K562 (cell line): ENCODE data around the gene BRCC3. TPM values are rescaled to one million over a fixed set of nuclear protein-coding genes. Genes with fewer than 3 reads are reported as not detected.
A peak's percentile ranks its signal among the peaks of the same experiment; 100 is the strongest.

Experiments used
- ATAC-seq: fragments of 200-7000 bp; cut with Tn5 transposase; 3 replicates; pipeline ENCODE4 v1.9.1; 2020; ENCODE audit warnings: moderate library complexity
- Bru-seq: library from RNA; stranded (reverse); fragments of 400-500 nt; gene quantifications from one replicate; lab custom pipeline; 2021; lab: Mats Ljungman, UMichigan
- BruChase-seq, 2 experiments: library from RNA; stranded (reverse); fragments of 400-500 nt; gene quantifications; one replicate each; lab custom pipeline; 2021; lab: Mats Ljungman, UMichigan
- BruUV-seq: library from RNA; stranded (reverse); fragments of 400-500 nt; replicated peaks from 2 replicates; lab custom pipeline; 2021; lab: Mats Ljungman, UMichigan
- CTCF ChIA-PET: fragments of 300-600 bp; formaldehyde crosslinking; extraction: SDS; loops from one replicate; lab custom pipeline; 2021; ENCODE audit warnings: low intra/inter-chr PET ratio; lab: Yijun Ruan, JAX
- POLR2A ChIA-PET: fragments of 300-600, 350-650 bp; sonication (Branson Sonifier 250); formaldehyde crosslinking; extraction: SDS; loops from one replicate; lab custom pipeline; 2021; ENCODE audit warnings: antibody characterized with exemption, inconsistent platforms; lab: Yijun Ruan, JAX
- DNase-seq, 4 experiments: peaks; one replicate each; pipeline versions ENCODE4 v3.0.0 to v3.0.0-alpha.2; 2011 to 2018; ENCODE audit warnings: low spot score in 3 of 4, mixed read lengths in 3 of 4; ENCODE audit errors: extremely low read depth in 1 of 4
- FAIRE-seq: peaks from 2 replicates; lab custom pipeline; 2011; peaks lifted over from hg19 to GRCh38; lab: Jason Lieb, UNC
- H2AFZ ChIP-seq: 2 replicates; pipeline ENCODE4 v1.6.0; 2011; ENCODE audit warnings: low read depth, low read length, control low read depth, inconsistent platforms
- H3K27ac ChIP-seq: fragments of 200-600 bp; 3 replicates; pipeline ENCODE4 v1.8.0; 2011; ENCODE audit warnings: low read depth, mild to moderate bottlenecking, control low read depth, inconsistent platforms, low read length, moderate library complexity, mixed read lengths; ENCODE audit errors: extremely low read depth
- H3K27me3 ChIP-seq, 2 experiments: fragments of 300-600 bp in 1 of 2; 2 replicates in 1 of 2; 3 replicates in 1 of 2; pipeline versions ENCODE4 v1.6.0 to v1.8.0; 2011; ENCODE audit warnings: inconsistent platforms in 2 of 2, low read length in 2 of 2, mild to moderate bottlenecking in 1 of 2, mixed read lengths in 1 of 2, moderate library complexity in 1 of 2; ENCODE audit not compliant: control insufficient read depth in 2 of 2, insufficient read depth in 2 of 2
- H3K36me3 ChIP-seq: fragments of 300-600 bp; 3 replicates; pipeline ENCODE4 v1.8.0; 2011; ENCODE audit warnings: mild to moderate bottlenecking, low read length, inconsistent platforms; ENCODE audit not compliant: control insufficient read depth, insufficient read depth
- H3K4me1 ChIP-seq, 2 experiments: fragments of 200-600 bp in 1 of 2; replicated peaks in 1 of 2; 2 replicates in 1 of 2; 3 replicates in 1 of 2; pipeline versions ENCODE4 v1.5.1 to v1.8.0; 2011; ENCODE audit warnings: inconsistent platforms in 2 of 2, low read length in 2 of 2, mild to moderate bottlenecking in 1 of 2, mixed read lengths in 1 of 2, moderate library complexity in 1 of 2; ENCODE audit not compliant: control insufficient read depth in 2 of 2, insufficient read depth in 2 of 2
- H3K4me2 ChIP-seq: 2 replicates; pipeline ENCODE4 v1.6.1; 2011; ENCODE audit warnings: low read length, control low read depth, inconsistent platforms, mixed read lengths; ENCODE audit not compliant: insufficient read depth
- H3K4me3 ChIP-seq: fragments of 200-600 bp; sonication (generic), shearing (Covaris generic); 2 replicates; pipeline ENCODE4 v1.5.1; 2016; ENCODE audit warnings: control low read depth, inconsistent platforms
- H3K79me2 ChIP-seq: fragments of 200-600 bp; 3 replicates; pipeline ENCODE4 v1.8.0; 2011; ENCODE audit warnings: low read length, inconsistent platforms; ENCODE audit not compliant: control insufficient read depth, insufficient read depth
- H3K9ac ChIP-seq, 2 experiments: 2 replicates each; pipeline versions ENCODE4 v1.6.0 to v1.6.1; 2011; ENCODE audit warnings: low read depth in 2 of 2, low read length in 2 of 2, control low read depth in 1 of 2, inconsistent platforms in 1 of 2, mild to moderate bottlenecking in 1 of 2, mixed read lengths in 1 of 2; ENCODE audit not compliant: insufficient read depth in 1 of 2
- H3K9me1 ChIP-seq: one replicate; pipeline ENCODE4 v1.6.0; 2011; ENCODE audit warnings: inconsistent platforms, mild to moderate bottlenecking, low read length, moderate library complexity; ENCODE audit not compliant: control insufficient read depth, insufficient read depth
- H3K9me3 ChIP-seq: replicated peaks from 2 replicates; pipeline ENCODE4 v1.5.1; 2011; ENCODE audit warnings: low read depth, low read length, inconsistent platforms; ENCODE audit not compliant: control insufficient read depth, insufficient read depth
- H4K20me1 ChIP-seq: replicated peaks from 2 replicates; pipeline ENCODE4 v1.6.1; 2011; ENCODE audit warnings: low read length, inconsistent platforms, mixed read lengths; ENCODE audit not compliant: control insufficient read depth, insufficient read depth
- CHD1 ChIP-seq: fragments of 200-600 bp; sonication (generic); IDR thresholded peaks from one replicate; pipeline ENCODE4 v1.6.1; 2012; ENCODE audit warnings: mild to moderate bottlenecking, moderate library complexity, low read length, inconsistent platforms
- KLF6 ChIP-seq: fragments of 250-450 bp; sonication (Bioruptor Pico); IDR thresholded peaks from 2 replicates; pipeline ENCODE4 v1.4.0; 2020; ENCODE audit warnings: mild to moderate bottlenecking, moderate library complexity, borderline replicate concordance
- PHTF2 ChIP-seq: fragments of 250-450 bp; sonication (Bioruptor Pico); IDR thresholded peaks from 2 replicates; pipeline ENCODE4 v1.5.0; 2021; ENCODE audit warnings: mild to moderate bottlenecking
- RB1 ChIP-seq: fragments of 450-650 bp; IDR thresholded peaks from 2 replicates; pipeline ENCODE4 v1.6.1; 2017; ENCODE audit warnings: low read depth, mild to moderate bottlenecking
- RFX1 ChIP-seq: fragments of 450-650 bp; IDR thresholded peaks from 2 replicates; pipeline ENCODE4 v1.6.1; 2016; ENCODE audit warnings: mild to moderate bottlenecking, moderate library complexity
- SMARCA5 ChIP-seq: fragments of 450-650 bp; IDR thresholded peaks from 2 replicates; pipeline ENCODE4 v1.6.1; 2016
- ZFP30 ChIP-seq: fragments of 250-450 bp; sonication (Bioruptor Pico); IDR thresholded peaks from 2 replicates; pipeline ENCODE4 v1.8.0; 2022; ENCODE audit warnings: moderate library complexity, mild to moderate bottlenecking, inconsistent platforms, borderline replicate concordance
- ZFX ChIP-seq: sonication (generic); formaldehyde crosslinking; IDR thresholded peaks from 2 replicates; pipeline ENCODE4 v1.8.0; 2022; ENCODE audit warnings: mild to moderate bottlenecking, missing genetic modification reagents, moderate library complexity
- ZNF121 ChIP-seq: sonication (generic); formaldehyde crosslinking; conservative IDR thresholded peaks from 2 replicates; pipeline ENCODE4 v1.8.0; 2022; ENCODE audit warnings: missing genetic modification reagents
- ZNF280B ChIP-seq: fragments of 250-450 bp; sonication (Bioruptor Pico); IDR thresholded peaks from 2 replicates; pipeline ENCODE4 v1.5.1; 2021; ENCODE audit warnings: mild to moderate bottlenecking
- WGBS: fragments of 100-300 bp; shearing (Covaris generic); methylation state at CpG from one replicate; pipeline ENCODE4 v1.1.6; 2016; ENCODE audit warnings: low coverage, mixed read lengths; ENCODE audit not compliant: insufficient coverage; ENCODE audit errors: missing lambda C conversion rate; 5-methylcytosine and 5-hydroxymethylcytosine counted together
- in situ Hi-C: fragments of 300-500 bp; cut with MboI; formaldehyde crosslinking; loops from 4 replicates; pipeline ENCODE4 v1.15.0; 2018; ENCODE audit warnings: inconsistent platforms, mixed read lengths
- intact Hi-C: fragments of 100-400 bp; cut with micrococcal nuclease; formaldehyde crosslinking; loops from 2 replicates; pipeline ENCODE4 v1.14.2; 2022
- long read RNA-seq, 3 experiments: library from polyadenylated mRNA in 2 of 3; library from RNA in 1 of 3; unstranded in 2 of 3; stranded (forward) in 1 of 3; transcript quantifications; one replicate each; pipeline ENCODE4 v2.0.0, GENCODE V29; 2019 to 2022
- polyA minus RNA-seq, 3 experiments: library from RNA; depleted of rRNA, polyadenylated mRNA; stranded (reverse); fragments of >200 nt; gene quantifications; 2 replicates each; pipeline ENCODE4 v1.2.3, GENCODE V29; 2011
- polyA plus RNA-seq, 8 experiments: library from polyadenylated mRNA; depleted of rRNA in 4 of 8; stranded (reverse) in 5 of 8; unstranded in 3 of 8; fragments of >200 nt; fragmentation: Nextera tagmentation in 2 of 8; fragmentation: Illumina TruSeq in 1 of 8; extraction: Ambion mirVana in 2 of 8; extraction: Trizol in 1 of 8; gene quantifications; 2 replicates each; pipeline versions ENCODE4 v1.2.1 to v1.2.3, GENCODE V29; 2011 to 2014; ENCODE audit warnings: inconsistent platforms in 1 of 8, missing spikeins in 1 of 8
- total RNA-seq, 7 experiments: library from RNA; depleted of rRNA in 6 of 7; stranded (reverse); fragments of >200 nt in 6 of 7; fragmentation: Illumina TruSeq in 2 of 7; extraction: Trizol in 2 of 7; gene quantifications; 2 replicates each; pipeline versions ENCODE4 v1.2.1 to v1.2.3, GENCODE V29; 2011 to 2021; ENCODE audit warnings: low replicate concordance in 1 of 7
- TF ChIP-seq, protein P1 (sequence below): fragments of 450-650 bp; IDR thresholded peaks from 2 replicates; pipeline ENCODE4 v1.6.1; 2018; ENCODE audit not compliant: partially characterized antibody

BRCC3 gene
- total RNA-seq (2011; cell fraction: chromatin; rRNA removed; ENCODE audit: low replicate concordance), result 18.6 and 34.1 TPM in 2 replicates
- 11.5 and 15.3 TPM in 2 replicates for total RNA-seq (2011; cell fraction: nucleolus; rRNA removed)
- 17.7 and 18.2 TPM in 2 replicates for total RNA-seq (2011; cell fraction: nucleoplasm; rRNA removed)
- total RNA-seq (2014; rRNA removed), result 9.6 and 14.2 TPM in 2 replicates
- total RNA-seq (2014; rRNA removed; fragmentation: Illumina TruSeq; extraction: Trizol), result 24.9 and 26.1 TPM in 2 replicates
- total RNA-seq (2015; rRNA removed; fragmentation: Illumina TruSeq; extraction: Trizol), result 24.9 and 26.7 TPM in 2 replicates
- total RNA-seq (2021), result 20.9 and 21.5 TPM in 2 replicates
- 30.2 and 42.9 TPM in 2 replicates for polyA plus RNA-seq (2011; rRNA removed)
- 17.1 and 20.2 TPM in 2 replicates for polyA plus RNA-seq (2011; cell fraction: cytosol; rRNA removed)
- polyA plus RNA-seq (2011; cell fraction: nucleus; rRNA removed), result 24.6 and 43.7 TPM in 2 replicates
- polyA plus RNA-seq (2012), result 16.2 and 27.1 TPM in 2 replicates
- polyA plus RNA-seq (2014; fragmentation: Illumina TruSeq; extraction: Trizol), result 25.1 and 33.5 TPM in 2 replicates
- polyA plus RNA-seq (2014; fragmentation: Nextera tagmentation; extraction: Ambion mirVana), result 10 to 100 TPM; 31.2 to 44.8 TPM
- 20.2 and 23.3 TPM in 2 replicates for polyA plus RNA-seq (2014; rRNA removed)
- polyA minus RNA-seq (2011; rRNA and poly(A)+ RNA removed), result 37.2 and 41.2 TPM in 2 replicates
- polyA minus RNA-seq (2011; cell fraction: cytosol; rRNA and poly(A)+ RNA removed), result 10.4 and 15.8 TPM in 2 replicates
- 18.8 and 20.1 TPM in 2 replicates for polyA minus RNA-seq (2011; cell fraction: nucleus; rRNA and poly(A)+ RNA removed)
- percentile 74 among the genes with signal in this experiment for Bru-seq, nascent RNA
- percentile 84 among the genes with signal in this experiment for BruChase-seq, experiment 1, labeled RNA remaining after a 2-hour chase
- percentile 78 among the genes with signal in this experiment for BruChase-seq, experiment 2, labeled RNA remaining after a 6-hour chase
- long read RNA-seq, experiment 1, transcript BRCC3-208 (10 exons, 2,694 nt), result major isoform, 77 of 175 reads
- long read RNA-seq, experiment 1, transcript BRCC3-204 (12 exons, 2,846 nt), result minor isoform, 5 of 175 reads
- long read RNA-seq, experiment 1, transcript BRCC3-201 (11 exons, 2,496 nt), result minor isoform, 7 of 175 reads
- long read RNA-seq, experiment 1, partial matches to known transcripts, result 23 of 175 reads
- long read RNA-seq, experiment 1, other reads (novel, unspliced or antisense), result 59 of 175 reads
- long read RNA-seq, experiment 2, transcript BRCC3-208 (10 exons, 2,694 nt), result major isoform, 7 of 21 reads
- long read RNA-seq, experiment 2, partial matches to known transcripts, result 0 of 21 reads
- long read RNA-seq, experiment 2, other reads (novel, unspliced or antisense), result 13 of 21 reads
- long read RNA-seq, experiment 3, transcript BRCC3-208 (10 exons, 2,694 nt), result major isoform, 22 of 47 reads
- long read RNA-seq, experiment 3, partial matches to known transcripts, result 8 of 47 reads
- long read RNA-seq, experiment 3, other reads (novel, unspliced or antisense), result 15 of 47 reads

GRCh38 chrX:155070975-155071693, at the start of gene BRCC3, which contains the start of the genes CMC4 and MTCP1:
TSS of gene BRCC3 (plus strand) at chrX:155071508. CDS start at chrX:155071528, 20 bp downstream.
TSS of gene CMC4 (minus strand) at chrX:155071136. CDS start at chrX:155064023, 7,113 bp downstream.
TSS of gene MTCP1 (minus strand) at chrX:155071136. CDS start at chrX:155066010, 5,126 bp downstream.
- H3K36me3 ChIP-seq, result peaks cover 35% of the 10 kb centered on the region
- peak; percentile 95 for ATAC-seq
- in situ Hi-C loops (no loop called here), intact Hi-C loops (loop anchor here (2.0 to 5.0 kb wide), 2 partner anchors 146 to 309 kb away; partner anchors contain the start of genes DKC1 and VBP1)
- H3K9ac ChIP-seq, result peak within 1 kb of the TSS; percentile 82 to 98
- H3K4me3 ChIP-seq, result peak within 1 kb of the TSS; percentile 71
- no TSS peak for BruUV-seq
- ChIA-PET CTCF (no interaction called here), POLR2A (interaction anchor here (0.9 to 1.2 kb wide), 3 partner anchors 10 to 34 kb away, joined by 3 read pairs; no protein-coding TSS in a partner anchor)
- H3K27me3 ChIP-seq, result no peaks in the 10 kb centered on the region
- peak within 1 kb of the TSS; percentile 92 for H2AFZ ChIP-seq
- peaks cover 4 to 11% of the 10 kb centered on the region in 2 experiments; a peak in 4 of 5 replicates for H3K4me1 ChIP-seq
- H3K4me2 ChIP-seq, result peak within 1 kb of the TSS; percentile 90
- no peaks in the 10 kb centered on the region for H3K9me1 ChIP-seq
- H3K9me3 ChIP-seq, result no peaks in the 10 kb centered on the region
- no peaks in the 10 kb centered on the region for H4K20me1 ChIP-seq
- WGBS, result 1% methylated on average over 32 of the region's 81 CpGs
- H3K79me2 ChIP-seq, result peaks cover 69% of the 10 kb centered on the region
- DNase-seq, result peak; percentile 90 to 94 (median 92)
- peak; percentile 79 for FAIRE-seq
- H3K27ac ChIP-seq, result peak within 1 kb of the TSS; percentile 80
- TF ChIP-seq ZNF280B (CRISPR knock-in tag), result no peak
- TF ChIP-seq KLF6 (CRISPR knock-in tag), result no peak
- peak; percentile 30; the same call in 1 of the 2 replicates for TF ChIP-seq RB1
- TF ChIP-seq ZNF121 (CRISPR knock-in tag), result no peak
- no peak for TF ChIP-seq ZFP30 (CRISPR knock-in tag)
- no peak for TF ChIP-seq PHTF2
- TF ChIP-seq SMARCA5, result no peak
- TF ChIP-seq RFX1, result no peak
- TF ChIP-seq, protein P1, sequence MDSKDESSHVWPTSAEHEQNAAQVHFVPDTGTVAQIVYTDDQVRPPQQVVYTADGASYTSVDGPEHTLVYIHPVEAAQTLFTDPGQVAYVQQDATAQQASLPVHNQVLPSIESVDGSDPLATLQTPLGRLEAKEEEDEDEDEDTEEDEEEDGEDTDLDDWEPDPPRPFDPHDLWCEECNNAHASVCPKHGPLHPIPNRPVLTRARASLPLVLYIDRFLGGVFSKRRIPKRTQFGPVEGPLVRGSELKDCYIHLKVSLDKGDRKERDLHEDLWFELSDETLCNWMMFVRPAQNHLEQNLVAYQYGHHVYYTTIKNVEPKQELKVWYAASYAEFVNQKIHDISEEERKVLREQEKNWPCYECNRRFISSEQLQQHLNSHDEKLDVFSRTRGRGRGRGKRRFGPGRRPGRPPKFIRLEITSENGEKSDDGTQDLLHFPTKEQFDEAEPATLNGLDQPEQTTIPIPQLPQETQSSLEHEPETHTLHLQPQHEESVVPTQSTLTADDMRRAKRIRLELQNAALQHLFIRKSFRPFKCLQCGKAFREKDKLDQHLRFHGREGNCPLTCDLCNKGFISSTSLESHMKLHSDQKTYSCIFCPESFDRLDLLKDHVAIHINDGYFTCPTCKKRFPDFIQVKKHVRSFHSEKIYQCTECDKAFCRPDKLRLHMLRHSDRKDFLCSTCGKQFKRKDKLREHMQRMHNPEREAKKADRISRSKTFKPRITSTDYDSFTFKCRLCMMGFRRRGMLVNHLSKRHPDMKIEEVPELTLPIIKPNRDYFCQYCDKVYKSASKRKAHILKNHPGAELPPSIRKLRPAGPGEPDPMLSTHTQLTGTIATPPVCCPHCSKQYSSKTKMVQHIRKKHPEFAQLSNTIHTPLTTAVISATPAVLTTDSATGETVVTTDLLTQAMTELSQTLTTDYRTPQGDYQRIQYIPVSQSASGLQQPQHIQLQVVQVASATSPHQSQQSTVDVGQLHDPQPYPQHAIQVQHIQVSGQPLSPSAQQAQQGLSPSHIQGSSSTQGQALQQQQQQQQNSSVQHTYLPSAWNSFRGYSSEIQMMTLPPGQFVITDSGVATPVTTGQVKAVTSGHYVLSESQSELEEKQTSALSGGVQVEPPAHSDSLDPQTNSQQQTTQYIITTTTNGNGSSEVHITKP, result peak; percentile 65
- no peak for TF ChIP-seq CHD1
- TF ChIP-seq ZFX (CRISPR knock-in tag), result peak; percentile 82
